Midbrain (tissue), 1 donor: ENCODE results near the gene THNSL1.
"Not testable (repeated sequence)": the region's sequence is repeated elsewhere in the genome, so short reads cannot be mapped to it uniquely, and the experiment has no call there.

ENCODE experiments used
- DNase-seq: peaks from one replicate; lab custom pipeline; 2025; lab: John Stamatoyannopoulos, UW

THNSL1 gene

GRCh38 chr10:25011591-25011990 lies 4.8 kb upstream of the THNSL1 start:
- not testable (repeated sequence) for DNase-seq

DNA sequence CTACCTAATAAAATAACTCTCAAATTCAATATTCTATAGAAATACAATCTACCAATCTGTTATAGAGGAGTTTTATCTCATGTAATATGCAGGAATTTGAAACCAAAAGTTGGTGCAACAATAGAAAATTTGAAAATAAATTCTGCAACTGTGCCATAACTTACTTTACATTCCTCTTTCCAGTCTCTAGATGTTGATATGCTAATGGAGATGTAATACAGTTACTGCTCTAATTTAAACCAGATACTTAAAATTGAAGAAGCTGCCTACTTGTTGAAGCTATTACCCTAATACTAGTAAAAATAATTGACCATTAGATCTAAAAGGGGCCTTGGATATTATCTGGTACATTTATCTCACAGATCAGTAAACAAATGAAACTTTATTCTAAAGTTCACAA lies 1.8 kb upstream of the THNSL1 start:
- no peak for DNase-seq

DNA sequence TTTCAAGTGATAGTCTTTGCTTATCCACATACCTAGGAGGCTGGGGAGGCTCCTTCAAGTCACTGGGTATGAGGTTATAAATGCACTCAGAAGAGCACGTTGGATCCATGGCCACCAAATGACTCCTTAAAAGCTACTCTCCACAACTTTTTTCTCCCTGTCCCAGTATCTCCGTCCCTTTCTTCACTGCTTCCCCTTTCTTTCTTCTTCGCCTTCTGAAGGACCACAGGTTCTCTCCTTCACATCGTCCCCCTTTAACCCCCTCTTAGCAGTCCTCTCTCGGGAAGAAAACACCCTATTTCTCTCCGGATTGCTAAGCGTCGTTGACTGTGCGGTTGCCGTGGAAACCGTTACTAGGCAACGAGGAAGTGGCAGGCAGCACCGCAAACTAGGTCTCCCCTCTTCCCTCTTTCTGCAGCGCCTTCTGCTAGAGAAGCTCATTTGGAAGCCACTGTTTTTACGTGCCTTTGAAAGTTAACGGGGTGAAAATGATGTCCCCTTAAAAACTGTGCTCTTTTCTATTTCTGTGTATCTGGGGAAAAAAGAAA lies 510 bp upstream of the THNSL1 start, which contains the start of gene ENKUR:
Gene ENKUR, minus strand, starts transcription at position 331 of the 548 bp plus-strand sequence. Its CDS starts 222 bp downstream, at position 109.
- DNase-seq, result peak; percentile 91

- peak; percentile 71 for DNase-seq
Measured at GRCh38 chr10:25017154-25017590, 760 bp downstream of the THNSL1 start.

- DNase-seq, result no peak
Measured at GRCh38 chr10:25017661-25018060, 1.2 kb downstream of the THNSL1 start.

GRCh38 chr10:25018703-25019102 lies 2.3 kb downstream of the THNSL1 start:
- DNase-seq, result no peak

- DNase-seq, result no peak
Measured at GRCh38 chr10:25023278-25023677, 6.9 kb downstream of the THNSL1 start.

GRCh38 chr10:25024528-25024927 lies 8.1 kb downstream of the THNSL1 start:
- DNase-seq, result no peak

- DNase-seq, result peak; percentile 57
Measured at GRCh38 chr10:25026463-25026862, 10.1 kb downstream of the THNSL1 start.

GRCh38 chr10:25028711-25029110 lies 12.3 kb downstream of the THNSL1 start:
- DNase-seq, result no peak

- no peak for DNase-seq
Measured at GRCh38 chr10:25029519-25029918, 13.1 kb downstream of the THNSL1 start.

DNA sequence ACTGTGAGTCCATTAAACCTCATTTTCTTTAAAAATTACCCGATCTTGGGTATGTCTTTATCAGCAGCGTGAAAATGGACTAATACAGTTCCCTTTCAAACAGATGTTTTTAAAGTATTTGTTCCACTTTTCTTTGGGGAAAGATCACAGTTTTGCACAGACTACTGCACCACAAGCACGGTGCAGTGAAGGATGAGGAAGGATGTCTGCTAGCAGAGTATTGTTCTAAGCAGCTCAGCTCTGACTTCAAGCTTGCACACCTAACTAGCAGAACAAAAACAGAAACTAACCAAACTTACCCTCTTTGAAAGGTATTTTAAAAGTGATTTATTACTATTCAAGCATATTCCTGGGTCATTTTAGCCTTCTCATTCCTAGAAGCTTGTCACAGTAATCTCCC lies 20.0 kb downstream of the THNSL1 start:
- no peak for DNase-seq

DNA sequence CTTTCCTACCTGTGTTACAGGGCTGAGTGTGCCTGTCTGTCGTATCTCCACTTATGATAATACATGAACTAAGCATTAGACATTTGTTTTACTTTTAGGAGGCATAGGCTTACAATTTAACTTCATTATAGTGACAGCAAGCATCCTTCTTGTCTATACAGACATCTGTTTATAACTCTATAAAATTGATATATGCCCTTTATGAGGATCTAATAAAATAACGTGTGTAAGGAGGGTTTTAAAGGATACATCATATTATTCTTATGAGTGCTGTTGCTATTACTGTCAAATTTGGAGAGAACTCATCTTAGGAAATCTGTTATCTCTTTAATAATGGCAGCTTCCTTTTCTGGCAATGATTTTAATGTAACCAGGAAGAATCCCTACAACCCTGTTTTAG lies 21.9 kb downstream of the THNSL1 start:
- DNase-seq, result no peak

GRCh38 chr10:25039531-25039930 lies 23.1 kb downstream of the THNSL1 start:
- no peak for DNase-seq

DNA sequence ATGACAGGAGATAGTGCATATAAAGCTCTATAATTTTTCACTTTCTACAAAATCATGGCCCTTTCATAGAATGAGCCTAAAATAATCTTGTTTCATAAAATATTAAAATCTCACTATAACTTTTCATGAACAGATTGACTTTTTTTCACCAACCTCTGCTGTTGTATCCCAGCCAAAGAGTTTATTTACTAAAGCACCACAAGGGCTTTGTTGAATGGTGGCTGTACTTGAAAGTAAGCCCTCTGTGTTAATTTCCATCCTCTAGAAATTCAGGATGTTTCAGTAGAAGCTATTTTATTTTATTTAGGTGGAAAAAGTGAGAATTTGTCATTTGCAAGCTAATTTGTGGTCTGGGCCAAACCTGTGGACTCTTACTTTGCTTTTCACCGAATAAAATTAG lies 30.2 kb downstream of the THNSL1 start:
- no peak for DNase-seq

GRCh38 chr10:25047088-25047487 lies 30.7 kb downstream of the THNSL1 start:
- peak; percentile 14 for DNase-seq

DNA sequence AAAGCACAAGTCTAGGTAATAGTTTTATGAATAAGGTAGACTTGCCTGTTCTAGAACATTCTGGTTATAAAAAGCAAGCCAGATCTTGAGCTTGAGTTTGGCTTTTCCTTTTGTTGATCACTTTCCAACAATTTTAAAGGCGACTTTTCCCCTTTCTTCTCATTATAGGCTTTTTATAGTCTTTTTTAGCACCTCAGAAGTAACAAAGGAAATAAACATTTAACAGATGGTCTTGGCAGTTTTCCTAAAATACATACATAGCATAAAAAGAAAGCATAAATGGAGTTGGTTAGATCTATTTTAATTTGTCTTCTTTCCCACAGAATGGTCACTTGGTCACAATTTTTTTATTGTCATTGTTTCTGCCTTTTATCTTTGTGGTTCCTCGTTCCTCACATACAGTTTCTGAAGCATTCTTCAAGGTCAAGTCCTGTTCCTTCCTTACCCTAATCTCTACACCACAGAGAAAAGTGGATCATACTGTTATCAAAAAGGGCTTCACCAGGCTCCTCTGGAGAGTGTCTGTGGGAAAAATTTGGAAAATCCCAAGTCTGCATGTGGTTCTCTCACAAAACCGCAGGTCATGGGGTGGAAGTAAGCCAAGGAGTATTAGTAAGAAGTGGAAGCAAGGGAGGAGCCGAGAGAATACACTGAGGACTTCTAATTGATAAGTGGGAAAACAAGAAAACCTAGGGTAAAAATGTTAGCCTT lies 31.3 kb downstream of the THNSL1 start:
- no peak for DNase-seq

DNA sequence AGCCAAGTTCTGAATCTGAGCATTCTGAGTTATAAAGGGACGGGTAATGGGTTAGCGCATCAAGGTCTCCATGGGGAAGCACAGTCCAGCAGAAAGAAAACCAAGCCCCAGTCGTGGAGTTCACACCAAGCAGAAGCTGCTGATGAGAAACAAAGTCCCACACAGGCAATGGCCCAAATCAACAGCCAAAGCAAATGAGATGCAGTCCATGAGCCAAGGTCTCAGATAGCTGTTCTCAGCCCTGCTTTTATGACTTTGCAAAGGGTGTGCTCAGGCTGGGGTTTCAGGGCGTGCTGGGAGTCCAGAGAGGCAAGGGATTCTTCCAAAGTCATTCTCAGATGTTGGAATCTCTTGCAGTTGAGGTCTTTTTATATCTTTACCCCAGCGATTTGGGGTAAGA lies 32.0 kb downstream of the THNSL1 start:
- peak; percentile 9 for DNase-seq

DNA sequence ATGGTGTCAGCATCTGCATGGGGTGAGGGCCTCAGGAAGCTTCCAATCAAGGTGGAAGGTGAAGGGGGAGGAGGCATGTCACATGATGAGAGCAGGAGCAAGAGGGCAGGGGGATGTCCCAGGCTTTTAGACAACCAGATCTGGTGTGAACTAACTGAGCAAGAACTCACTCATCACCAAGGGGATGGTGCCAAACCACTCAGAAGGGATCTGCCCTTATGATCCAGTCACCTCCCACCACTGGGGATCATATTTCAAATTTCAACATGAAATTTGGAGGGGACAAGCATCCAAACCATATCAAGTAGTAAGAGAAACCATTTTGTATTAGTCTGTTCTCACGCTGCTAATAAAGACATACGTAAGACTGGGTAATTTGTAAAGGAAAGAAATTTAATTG lies 33.6 kb downstream of the THNSL1 start:
- no peak for DNase-seq

GRCh38 chr10:25050402-25050801 lies 34.0 kb downstream of the THNSL1 start:
- no peak for DNase-seq

- no peak for DNase-seq
Measured at GRCh38 chr10:25052012-25052411, 35.6 kb downstream of the THNSL1 start.

DNA sequence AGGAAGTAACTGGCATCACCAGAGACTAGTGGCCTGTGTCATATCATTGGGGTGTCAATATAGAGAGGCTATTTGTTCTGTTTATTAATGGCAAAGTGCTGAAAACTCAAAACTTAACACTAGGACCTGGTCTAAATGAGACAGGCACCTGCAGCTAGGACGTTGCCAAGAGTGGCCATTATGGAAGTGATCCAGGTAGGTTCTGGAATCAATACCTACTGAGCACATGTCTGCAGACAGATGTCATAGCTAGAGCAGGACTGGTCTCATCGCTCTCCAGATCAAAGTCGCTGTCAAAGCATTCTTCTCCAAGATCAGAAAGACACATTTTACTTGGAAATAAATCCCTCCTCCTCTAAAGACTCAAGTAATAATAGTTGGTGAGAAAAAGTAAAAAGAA lies 40.3 kb downstream of the THNSL1 start:
- DNase-seq, result no peak

GRCh38 chr10:25057886-25058285 lies 41.5 kb downstream of the THNSL1 start:
- DNase-seq, result no peak

DNA sequence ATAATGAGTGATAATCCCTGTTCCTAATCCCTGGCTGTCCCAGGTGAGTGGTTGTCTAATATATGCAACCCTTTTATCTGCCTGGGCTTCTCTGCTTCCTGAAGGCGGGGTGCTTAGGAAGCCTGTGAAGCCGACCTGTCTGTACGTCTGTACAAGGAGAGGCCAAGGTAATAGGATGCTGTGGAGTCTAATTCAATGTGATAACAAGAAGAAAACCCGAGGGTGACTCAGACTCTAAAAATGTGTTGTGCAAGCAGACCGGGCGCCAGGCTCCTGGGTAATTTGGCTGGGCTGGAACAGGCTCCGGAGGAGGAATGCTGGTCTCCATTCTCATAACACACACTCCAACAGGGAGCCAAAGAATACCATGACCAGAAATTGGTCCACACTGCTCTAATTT lies 43.6 kb downstream of the THNSL1 start:
- no peak for DNase-seq
